GM19452 (cell line): ENCODE measurements around the gene NAA80.
A peak's percentile ranks its signal among the peaks of the same experiment; 100 is the strongest.

Source experiments
- ATAC-seq: cut with Tn5 transposase; IDR thresholded peaks from one replicate; pipeline ENCODE4 v1.9.1; 2021; ENCODE audit not compliant: unreplicated experiment

The NAA80 gene

GRCh38 chr3:50259432-50260026 lies 39.7 kb downstream of the NAA80 start:
- ATAC-seq = peak; percentile 20

- ATAC-seq = no peak
Observed at GRCh38 chr3:50258979-50259378, 40.2 kb downstream of the NAA80 start.

GRCh38 chr3:50258029-50258680 lies 41.0 kb downstream of the NAA80 start:
- no peak for ATAC-seq

GRCh38 chr3:50256978-50257890 lies 42.0 kb downstream of the NAA80 start:
- ATAC-seq = no peak

- no peak for ATAC-seq
Observed at GRCh38 chr3:50255251-50255615, 44.0 kb downstream of the NAA80 start.

GRCh38 chr3:50254577-50255250 lies 44.5 kb downstream of the NAA80 start:
- no peak for ATAC-seq

GRCh38 chr3:50251220-50251619 lies 48.0 kb downstream of the NAA80 start:
- no peak for ATAC-seq

- no peak for ATAC-seq
Observed at GRCh38 chr3:50250514-50250913, 48.7 kb downstream of the NAA80 start.

- ATAC-seq = no peak
Observed at GRCh38 chr3:50249457-50249856, 49.7 kb downstream of the NAA80 start.

- no peak for ATAC-seq
Observed at GRCh38 chr3:50248387-50248786, 50.8 kb downstream of the NAA80 start.

- peak; percentile 50 for ATAC-seq
Observed at GRCh38 chr3:50246517-50246954, 52.7 kb downstream of the NAA80 start.
